ENCODE measurements around the gene KCNMA1. TPM values are rescaled to one million over a fixed set of nuclear protein-coding genes. Genes with fewer than 3 reads are reported as not detected.

The KCNMA1 gene
- total and polyA plus RNA-seq, 4 donors: 36.2 to 95.0 (median 54.3) TPM

DNA sequence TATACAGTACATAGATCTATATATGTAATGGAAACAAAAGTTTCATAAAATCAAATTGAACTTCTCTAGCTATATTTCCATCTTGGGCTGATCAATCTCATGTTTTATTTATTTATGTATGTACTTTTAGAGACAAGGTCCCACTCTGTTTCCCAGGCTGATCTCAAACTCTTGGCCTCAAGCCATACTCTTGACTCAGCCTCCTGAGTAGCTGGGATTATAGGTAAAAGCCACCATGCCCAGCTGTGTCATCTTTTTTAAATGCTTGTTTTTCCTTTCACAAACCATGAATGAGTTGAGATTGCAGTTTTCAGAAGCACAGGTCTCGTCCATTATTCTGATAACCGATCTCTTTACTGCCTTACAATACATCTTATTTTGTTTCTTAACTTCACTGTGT is 400.9 kb downstream of the KCNMA1 start:
- 81% methylated on average over 2 of the region's 2 CpGs for WGBS (ENCODE audit: insufficient coverage)
- Histone ChIP-seq H3K27ac (ENCODE audit: low read depth, low read length) (no peak overlapping the region), H3K36me3 (ENCODE audit: control insufficient read depth, insufficient read depth, low read length) (no peaks in the 10 kb centered on the region), H3K27me3 (ENCODE audit: control insufficient read depth, insufficient read depth, low read length) (no peaks in the 10 kb centered on the region), H3K4me3 (ENCODE audit: low read depth, low read length) (no peak overlapping the region), H3K9me3 (ENCODE audit: control insufficient read depth, insufficient read depth, low read length) (no peaks in the 10 kb centered on the region), H3K4me1 (ENCODE audit: control insufficient read depth, insufficient read depth, low read length) (peaks cover 4% of the 10 kb centered on the region)
- no peak for DNase-seq (ENCODE audit: low read depth in 4 of 6, low spot score in 6 of 6)

DNA sequence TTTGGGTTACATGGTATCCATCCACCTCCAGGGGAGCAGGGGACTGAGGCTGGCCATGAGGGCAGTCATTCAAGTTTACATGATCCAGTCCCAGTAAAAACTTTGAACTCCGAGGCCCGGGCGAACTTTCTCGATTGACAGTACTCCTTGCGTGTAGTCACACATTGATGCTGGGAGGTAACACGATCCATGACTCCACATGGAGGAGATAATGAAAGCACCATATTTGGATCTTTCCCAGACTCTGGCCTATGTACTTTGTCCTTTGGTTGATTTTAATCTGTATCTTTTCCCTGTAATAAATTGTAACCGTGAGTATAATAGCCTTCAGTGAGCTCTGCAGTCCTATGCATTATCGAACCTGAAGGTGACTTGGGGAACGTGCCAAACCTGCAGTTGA is 401.6 kb downstream of the KCNMA1 start:
- no peak for DNase-seq (ENCODE audit: low read depth in 4 of 6, low spot score in 6 of 6)

GRCh38 chr10:77234599-77234998 is 403.0 kb downstream of the KCNMA1 start:
- peaks cover 4% of the 10 kb centered on the region for H3K4me1 ChIP-seq (ENCODE audit: control insufficient read depth, insufficient read depth, low read length)
- H3K27ac ChIP-seq (ENCODE audit: low read depth, low read length): no peak overlapping the region
- no peaks in the 10 kb centered on the region for H3K36me3 ChIP-seq (ENCODE audit: control insufficient read depth, insufficient read depth, low read length)
- H3K9me3 ChIP-seq (ENCODE audit: control insufficient read depth, insufficient read depth, low read length): no peaks in the 10 kb centered on the region
- WGBS (ENCODE audit: insufficient coverage): no CpG with 5 or more reads among the region's 1 CpG
- no peak for DNase-seq (ENCODE audit: low read depth in 4 of 6, low spot score in 6 of 6)
- H3K4me3 ChIP-seq (ENCODE audit: low read depth, low read length): no peak overlapping the region
- H3K27me3 ChIP-seq (ENCODE audit: control insufficient read depth, insufficient read depth, low read length): no peaks in the 10 kb centered on the region

More for the DNA sequence above, 401.6 kb downstream of the KCNMA1 start:
- no peaks in the 10 kb centered on the region for H3K27me3 ChIP-seq (ENCODE audit: control insufficient read depth, insufficient read depth, low read length)
- H3K9me3 ChIP-seq (ENCODE audit: control insufficient read depth, insufficient read depth, low read length): no peaks in the 10 kb centered on the region
- no peak overlapping the region for H3K27ac ChIP-seq (ENCODE audit: low read depth, low read length)
- WGBS (ENCODE audit: insufficient coverage): 71% methylated on average over 5 of the region's 9 CpGs
- no peaks in the 10 kb centered on the region for H3K36me3 ChIP-seq (ENCODE audit: control insufficient read depth, insufficient read depth, low read length)
- no peak overlapping the region for H3K4me3 ChIP-seq (ENCODE audit: low read depth, low read length)
- H3K4me1 ChIP-seq (ENCODE audit: control insufficient read depth, insufficient read depth, low read length): peaks cover 4% of the 10 kb centered on the region

DNA sequence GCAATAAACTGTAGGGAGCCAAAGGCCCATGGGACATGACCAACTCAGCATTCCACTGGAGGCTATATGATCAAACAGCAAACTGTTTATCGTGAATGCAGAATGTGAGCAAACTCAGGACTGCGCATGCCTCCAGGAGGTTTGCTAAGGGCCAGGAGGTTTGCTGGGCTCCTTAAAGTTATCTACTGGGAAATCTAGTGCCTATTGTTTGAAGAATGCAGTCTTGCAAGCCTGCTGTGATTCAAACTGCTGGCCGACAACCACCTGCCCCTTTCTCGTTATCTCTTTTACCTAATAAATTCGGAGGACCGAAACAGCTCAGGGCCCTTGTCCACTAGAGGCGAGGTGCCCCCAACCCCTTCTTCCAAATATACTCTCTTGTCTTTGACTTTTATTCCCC is 404.1 kb downstream of the KCNMA1 start:
- no peak overlapping the region for H3K27ac ChIP-seq (ENCODE audit: low read depth, low read length)
- no peaks in the 10 kb centered on the region for H3K27me3 ChIP-seq (ENCODE audit: control insufficient read depth, insufficient read depth, low read length)
- 88% methylated on average over 4 of the region's 7 CpGs for WGBS (ENCODE audit: insufficient coverage)
- no peaks in the 10 kb centered on the region for H3K9me3 ChIP-seq (ENCODE audit: control insufficient read depth, insufficient read depth, low read length)
- no peaks in the 10 kb centered on the region for H3K36me3 ChIP-seq (ENCODE audit: control insufficient read depth, insufficient read depth, low read length)
- no peak overlapping the region for H3K4me3 ChIP-seq (ENCODE audit: low read depth, low read length)
- peaks cover 4% of the 10 kb centered on the region for H3K4me1 ChIP-seq (ENCODE audit: control insufficient read depth, insufficient read depth, low read length)
- DNase-seq (ENCODE audit: low read depth in 4 of 6, low spot score in 6 of 6): no peak

- Histone ChIP-seq H3K27ac (ENCODE audit: low read depth, low read length) (no peak overlapping the region), H3K36me3 (ENCODE audit: control insufficient read depth, insufficient read depth, low read length) (no peaks in the 10 kb centered on the region), H3K4me3 (ENCODE audit: low read depth, low read length) (no peak overlapping the region), H3K9me3 (ENCODE audit: control insufficient read depth, insufficient read depth, low read length) (no peaks in the 10 kb centered on the region), H3K27me3 (ENCODE audit: control insufficient read depth, insufficient read depth, low read length) (no peaks in the 10 kb centered on the region), H3K4me1 (ENCODE audit: control insufficient read depth, insufficient read depth, low read length) (peaks cover 4% of the 10 kb centered on the region)
- WGBS (ENCODE audit: insufficient coverage): no CpG with 5 or more reads among the region's 3 CpGs
- no peak for DNase-seq (ENCODE audit: low read depth in 4 of 6, low spot score in 6 of 6)
Measured at GRCh38 chr10:77231884-77232610, 405.6 kb downstream of the KCNMA1 start.

DNA sequence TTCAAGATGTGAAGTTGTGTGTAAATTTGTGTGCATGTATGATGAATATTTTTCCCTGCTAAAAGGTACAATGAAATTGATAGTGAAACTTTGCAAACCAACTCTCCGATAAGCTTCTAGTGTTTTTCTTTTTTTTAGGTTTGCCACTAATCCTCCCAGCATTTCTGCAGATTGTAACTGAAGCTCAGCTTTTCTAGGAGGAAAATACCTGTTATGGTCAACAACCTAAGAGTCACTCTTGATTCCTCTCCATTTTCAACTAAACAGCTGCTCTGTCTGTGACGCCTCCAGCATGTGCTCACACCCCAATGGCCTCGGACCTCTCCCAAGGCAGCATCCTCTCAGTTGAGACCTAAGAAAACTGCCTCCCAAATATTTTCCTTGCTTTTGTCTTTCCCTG is 406.2 kb downstream of the KCNMA1 start:
- no peak for DNase-seq (ENCODE audit: low read depth in 4 of 6, low spot score in 6 of 6)
- peaks cover 9% of the 10 kb centered on the region for H3K4me1 ChIP-seq (ENCODE audit: control insufficient read depth, insufficient read depth, low read length)
- WGBS (ENCODE audit: insufficient coverage): 85% methylated on average over 2 of the region's 3 CpGs
- H3K27ac ChIP-seq (ENCODE audit: low read depth, low read length): no peak overlapping the region
- H3K9me3 ChIP-seq (ENCODE audit: control insufficient read depth, insufficient read depth, low read length): no peaks in the 10 kb centered on the region
- H3K4me3 ChIP-seq (ENCODE audit: low read depth, low read length): no peak overlapping the region
- H3K27me3 ChIP-seq (ENCODE audit: control insufficient read depth, insufficient read depth, low read length): no peaks in the 10 kb centered on the region
- no peaks in the 10 kb centered on the region for H3K36me3 ChIP-seq (ENCODE audit: control insufficient read depth, insufficient read depth, low read length)

DNA sequence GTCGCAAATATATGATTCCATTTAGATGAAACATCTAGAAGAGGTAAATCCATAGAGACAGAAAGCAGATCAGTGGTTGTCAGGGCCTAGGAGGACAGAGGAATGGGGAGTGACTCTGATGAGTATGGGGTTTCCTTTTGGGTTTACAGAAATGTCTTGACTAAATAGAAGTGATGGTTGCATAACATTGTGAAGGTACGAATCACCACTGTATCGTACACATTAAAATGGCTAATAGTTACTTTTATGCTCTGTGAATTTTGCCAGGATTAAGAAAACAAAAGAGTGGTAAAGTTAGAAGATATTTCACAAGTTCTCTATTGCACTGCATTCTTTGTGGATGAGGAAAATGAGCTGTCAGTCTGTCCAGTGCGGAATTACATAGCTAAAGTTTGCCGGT is 407.4 kb downstream of the KCNMA1 start:
- no peak overlapping the region for H3K27ac ChIP-seq (ENCODE audit: low read depth, low read length)
- no peaks in the 10 kb centered on the region for H3K36me3 ChIP-seq (ENCODE audit: control insufficient read depth, insufficient read depth, low read length)
- no peaks in the 10 kb centered on the region for H3K27me3 ChIP-seq (ENCODE audit: control insufficient read depth, insufficient read depth, low read length)
- 100% methylated on average over 3 of the region's 5 CpGs for WGBS (ENCODE audit: insufficient coverage)
- no peaks in the 10 kb centered on the region for H3K9me3 ChIP-seq (ENCODE audit: control insufficient read depth, insufficient read depth, low read length)
- no peak overlapping the region for H3K4me3 ChIP-seq (ENCODE audit: low read depth, low read length)
- peaks cover 15% of the 10 kb centered on the region for H3K4me1 ChIP-seq (ENCODE audit: control insufficient read depth, insufficient read depth, low read length)
- no peak for DNase-seq (ENCODE audit: low read depth in 4 of 6, low spot score in 6 of 6)

GRCh38 chr10:77229704-77230103 is 407.9 kb downstream of the KCNMA1 start:
- peaks cover 12% of the 10 kb centered on the region for H3K4me1 ChIP-seq (ENCODE audit: control insufficient read depth, insufficient read depth, low read length)
- DNase-seq (ENCODE audit: low read depth in 4 of 6, low spot score in 6 of 6): no peak
- no peaks in the 10 kb centered on the region for H3K27me3 ChIP-seq (ENCODE audit: control insufficient read depth, insufficient read depth, low read length)
- no peak overlapping the region for H3K27ac ChIP-seq (ENCODE audit: low read depth, low read length)
- no peak overlapping the region for H3K4me3 ChIP-seq (ENCODE audit: low read depth, low read length)
- WGBS (ENCODE audit: insufficient coverage): no CpG with 5 or more reads among the region's 3 CpGs
- H3K36me3 ChIP-seq (ENCODE audit: control insufficient read depth, insufficient read depth, low read length): no peaks in the 10 kb centered on the region
- no peaks in the 10 kb centered on the region for H3K9me3 ChIP-seq (ENCODE audit: control insufficient read depth, insufficient read depth, low read length)

DNA sequence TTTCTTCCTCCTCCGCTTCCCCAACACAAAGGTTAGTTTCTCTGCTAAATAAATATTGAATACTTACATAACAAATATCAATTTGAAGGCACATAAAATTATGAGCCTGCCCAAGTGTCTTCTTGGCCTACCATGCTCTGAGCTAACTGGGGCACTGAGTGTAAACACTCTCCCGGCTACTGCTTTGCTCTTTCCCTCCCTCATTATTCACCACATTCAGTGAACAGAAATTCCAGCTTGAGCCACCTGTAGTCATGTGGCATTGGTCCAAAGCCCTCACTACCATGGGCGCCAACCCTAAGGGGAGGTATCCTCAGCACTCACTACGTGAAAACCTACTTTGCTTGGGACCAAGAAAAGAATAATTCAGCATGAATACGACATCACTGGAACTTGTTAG is 409.0 kb downstream of the KCNMA1 start:
- H3K27ac ChIP-seq (ENCODE audit: low read depth, low read length): no peak overlapping the region
- DNase-seq (ENCODE audit: low read depth in 4 of 6, low spot score in 6 of 6): no peak
- H3K36me3 ChIP-seq (ENCODE audit: control insufficient read depth, insufficient read depth, low read length): no peaks in the 10 kb centered on the region
- H3K27me3 ChIP-seq (ENCODE audit: control insufficient read depth, insufficient read depth, low read length): no peaks in the 10 kb centered on the region
- H3K4me3 ChIP-seq (ENCODE audit: low read depth, low read length): no peak overlapping the region
- H3K4me1 ChIP-seq (ENCODE audit: control insufficient read depth, insufficient read depth, low read length): peaks cover 12% of the 10 kb centered on the region
- WGBS (ENCODE audit: insufficient coverage): 71% methylated on average over 2 of the region's 5 CpGs
- no peaks in the 10 kb centered on the region for H3K9me3 ChIP-seq (ENCODE audit: control insufficient read depth, insufficient read depth, low read length)

- peak in 1 of 6 donors; percentile 66 for DNase-seq (ENCODE audit: low read depth in 4 of 6, low spot score in 6 of 6)
- Histone ChIP-seq H3K27ac (ENCODE audit: low read depth, low read length) (no peak overlapping the region), H3K27me3 (ENCODE audit: control insufficient read depth, insufficient read depth, low read length) (no peaks in the 10 kb centered on the region), H3K4me3 (ENCODE audit: low read depth, low read length) (no peak overlapping the region), H3K4me1 (ENCODE audit: control insufficient read depth, insufficient read depth, low read length) (peaks cover 12% of the 10 kb centered on the region), H3K9me3 (ENCODE audit: control insufficient read depth, insufficient read depth, low read length) (no peaks in the 10 kb centered on the region), H3K36me3 (ENCODE audit: control insufficient read depth, insufficient read depth, low read length) (no peaks in the 10 kb centered on the region)
Measured at GRCh38 chr10:77226853-77227565, 410.6 kb downstream of the KCNMA1 start.

All from spinal cord (tissue), 10 donors.